H1 (cell line): ENCODE measurements around the gene GID4.

Experiments used
- ASH2L ChIP-seq: fragments of 200-600, 300-600 bp; sonication (generic); IDR thresholded peaks from one replicate; pipeline ENCODE4 v1.7.1; 2017; ENCODE audit warnings: low read length
- BACH1 ChIP-seq: IDR thresholded peaks from 2 replicates; pipeline ENCODE4 v1.6.1; 2012; ENCODE audit warnings: low read length, improper control_type of control experiment
- CEBPB ChIP-seq: IDR thresholded peaks from 2 replicates; pipeline ENCODE4 v1.6.1; 2012; ENCODE audit warnings: low read depth, low read length
- CHD7 ChIP-seq: fragments of 300-600 bp; sonication (generic); IDR thresholded peaks from 2 replicates; pipeline ENCODE4 v1.7.1; 2012; ENCODE audit warnings: low read length, moderate library complexity, mild to moderate bottlenecking, inconsistent platforms; ENCODE audit not compliant: insufficient replicate concordance
- CREB1 ChIP-seq: IDR thresholded peaks from 2 replicates; pipeline ENCODE4 v1.6.1; 2012; ENCODE audit warnings: inconsistent platforms
- CTCF ChIP-seq, 3 experiments: IDR thresholded peaks; 1 replicate in 2 of 3; 2 replicates in 1 of 3; pipeline versions ENCODE4 v1.5.1 to v1.6.1; 2011; ENCODE audit warnings: low read length in 3 of 3, mild to moderate bottlenecking in 3 of 3, inconsistent platforms in 2 of 3, low read depth in 1 of 3, moderate library complexity in 1 of 3; ENCODE audit not compliant: insufficient read depth in 1 of 3; ENCODE audit errors: control extremely low read depth in 1 of 3
- HDAC6 ChIP-seq: IDR thresholded peaks from one replicate; pipeline ENCODE4 v1.7.1; 2012; ENCODE audit warnings: low read depth, mild to moderate bottlenecking, inconsistent platforms, low read length, moderate library complexity
- JUN ChIP-seq: IDR thresholded peaks from 2 replicates; pipeline ENCODE4 v1.6.1; 2011; ENCODE audit warnings: low read depth, mild to moderate bottlenecking, improper control_type of control experiment, low read length
- POLR2A ChIP-seq, 2 experiments: IDR thresholded peaks; 1 replicate in 1 of 2; 2 replicates in 1 of 2; pipeline ENCODE4 v1.6.1; 2011; ENCODE audit warnings: low read depth in 2 of 2, low read length in 2 of 2, mild to moderate bottlenecking in 2 of 2; ENCODE audit errors: control extremely low read depth in 1 of 2
- RAD21 ChIP-seq, 2 experiments: IDR thresholded peaks in 1 of 2; conservative IDR thresholded peaks in 1 of 2; 2 replicates each; pipeline ENCODE4 v1.6.1; 2011; ENCODE audit warnings: low read depth in 2 of 2, low read length in 2 of 2, improper control_type of control experiment in 1 of 2, inconsistent platforms in 1 of 2, mild to moderate bottlenecking in 1 of 2, moderate library complexity in 1 of 2
- SAP30 ChIP-seq: fragments of 300-600 bp; sonication (generic); IDR thresholded peaks from 2 replicates; pipeline ENCODE4 v1.7.1; 2012; ENCODE audit warnings: low read length, moderate library complexity, mild to moderate bottlenecking, inconsistent platforms; ENCODE audit not compliant: insufficient read depth, insufficient replicate concordance
- SIN3A ChIP-seq, 2 experiments: IDR thresholded peaks in 1 of 2; conservative IDR thresholded peaks in 1 of 2; 2 replicates each; pipeline ENCODE4 v1.6.1; 2011 to 2012; ENCODE audit warnings: low read length in 2 of 2, improper control_type of control experiment in 1 of 2, low read depth in 1 of 2, mild to moderate bottlenecking in 1 of 2
- TAF7 ChIP-seq: optimal IDR thresholded peaks from 2 replicates; pipeline ENCODE3; 2011; ENCODE audit warnings: low read depth, mild to moderate bottlenecking, inconsistent platforms, low read length, moderate library complexity, borderline replicate concordance
- USF2 ChIP-seq: IDR thresholded peaks from 2 replicates; pipeline ENCODE4 v1.6.1; 2011; ENCODE audit warnings: low read length, improper control_type of control experiment

GRCh38 chr17:18028114-18028951 lies 10.9 kb upstream of the GID4 start:
- TF ChIP-seq RAD21 (IDR thresholded peaks at IDR 0.05 in 1 of 2, conservative IDR thresholded peaks at IDR 0.05 in 1 of 2; ENCODE audit: low read depth in 2 of 2, low read length in 2 of 2), result no peak
- no peak for TF ChIP-seq POLR2A (IDR thresholded peaks at IDR 0.05; ENCODE audit: control extremely low read depth in 1 of 2, low read depth in 2 of 2, low read length in 2 of 2)
- no peak for TF ChIP-seq CTCF (IDR thresholded peaks at IDR 0.05; ENCODE audit: control extremely low read depth in 1 of 3, insufficient read depth in 1 of 3, low read depth in 1 of 3, low read length in 3 of 3)
- TF ChIP-seq BACH1, result no peak
- no peak for TF ChIP-seq HDAC6
- TF ChIP-seq CEBPB, result no peak
- TF ChIP-seq ASH2L, result no peak
- no peak for TF ChIP-seq JUN
- TF ChIP-seq SIN3A (conservative IDR thresholded peaks at IDR 0.05 in 1 of 2, IDR thresholded peaks at IDR 0.05 in 1 of 2; ENCODE audit: low read depth in 1 of 2, low read length in 2 of 2), result no peak
- TF ChIP-seq SAP30, result no peak
- TF ChIP-seq TAF7, result no peak
- TF ChIP-seq CHD7, result no peak
- no peak for TF ChIP-seq USF2
- TF ChIP-seq CREB1, result no peak
